Measurements from ENCODE around the gene GREM2. TPM values are rescaled to one million over a fixed set of nuclear protein-coding genes. Genes with fewer than 3 reads are reported as not detected.

Gene GREM2
- total RNA-seq, 1 donor from 2014 or later = 3.7 TPM

DNA sequence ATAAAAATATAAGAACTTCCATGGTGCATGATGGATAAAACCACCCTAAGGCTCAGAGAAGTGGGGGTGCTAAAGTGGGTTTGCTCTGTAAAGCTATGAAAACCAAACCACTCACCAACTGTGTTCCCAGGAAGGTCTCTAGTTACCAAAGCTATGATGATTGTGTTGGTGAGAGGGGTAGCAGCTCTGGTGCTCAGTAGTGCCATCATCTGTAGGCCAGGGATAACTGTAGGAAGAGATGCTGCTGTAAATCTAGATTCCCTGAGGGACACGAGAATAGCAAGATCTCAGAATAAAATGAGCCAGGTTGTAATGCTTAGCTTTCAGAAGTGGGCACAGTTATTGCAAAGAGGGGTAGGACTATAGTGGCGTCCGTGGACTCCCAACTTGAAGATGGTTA, 124.5 kb downstream of the GREM2 start:
- Mint-ChIP-seq H3K27me3 (ENCODE audit: unreplicated experiment) (peaks cover 6% of the 10 kb centered on the region), H3K36me3 (ENCODE audit: unreplicated experiment) (peaks cover 5% of the 10 kb centered on the region), H3K4me3 (ENCODE audit: unreplicated experiment) (no peak overlapping the region), H3K4me1 (ENCODE audit: low read depth, unreplicated experiment) (peaks cover 12% of the 10 kb centered on the region), H3K27ac (ENCODE audit: unreplicated experiment) (no peak overlapping the region), H3K9me3 (ENCODE audit: unreplicated experiment) (no peaks in the 10 kb centered on the region)
- TF ChIP-seq, protein P1, sequence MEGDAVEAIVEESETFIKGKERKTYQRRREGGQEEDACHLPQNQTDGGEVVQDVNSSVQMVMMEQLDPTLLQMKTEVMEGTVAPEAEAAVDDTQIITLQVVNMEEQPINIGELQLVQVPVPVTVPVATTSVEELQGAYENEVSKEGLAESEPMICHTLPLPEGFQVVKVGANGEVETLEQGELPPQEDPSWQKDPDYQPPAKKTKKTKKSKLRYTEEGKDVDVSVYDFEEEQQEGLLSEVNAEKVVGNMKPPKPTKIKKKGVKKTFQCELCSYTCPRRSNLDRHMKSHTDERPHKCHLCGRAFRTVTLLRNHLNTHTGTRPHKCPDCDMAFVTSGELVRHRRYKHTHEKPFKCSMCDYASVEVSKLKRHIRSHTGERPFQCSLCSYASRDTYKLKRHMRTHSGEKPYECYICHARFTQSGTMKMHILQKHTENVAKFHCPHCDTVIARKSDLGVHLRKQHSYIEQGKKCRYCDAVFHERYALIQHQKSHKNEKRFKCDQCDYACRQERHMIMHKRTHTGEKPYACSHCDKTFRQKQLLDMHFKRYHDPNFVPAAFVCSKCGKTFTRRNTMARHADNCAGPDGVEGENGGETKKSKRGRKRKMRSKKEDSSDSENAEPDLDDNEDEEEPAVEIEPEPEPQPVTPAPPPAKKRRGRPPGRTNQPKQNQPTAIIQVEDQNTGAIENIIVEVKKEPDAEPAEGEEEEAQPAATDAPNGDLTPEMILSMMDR (IDR thresholded peaks at IDR 0.05; ENCODE audit: partially characterized antibody, unreplicated experiment) = no peak
- no peak for DNase-seq

DNA sequence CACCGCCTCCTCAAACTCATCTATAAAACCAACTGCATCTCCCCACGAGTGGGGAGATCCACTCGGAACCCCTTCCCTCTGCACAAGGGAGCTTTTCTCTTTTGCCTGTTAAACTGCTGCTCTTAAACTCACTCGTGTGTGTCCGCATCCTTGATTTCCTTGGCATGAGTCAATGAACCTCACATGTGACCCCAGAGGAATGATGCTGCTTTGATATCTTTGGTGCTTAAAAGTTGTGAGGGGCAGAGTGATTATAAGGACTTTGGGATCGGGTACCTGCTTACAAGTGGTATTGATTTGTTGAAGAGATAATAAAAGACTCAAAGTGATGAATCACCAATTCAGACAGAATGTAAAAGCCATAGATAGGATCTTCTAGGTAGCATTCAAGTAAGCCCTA, 125.3 kb downstream of the GREM2 start:
- H3K9me3 Mint-ChIP-seq (ENCODE audit: unreplicated experiment) = no peaks in the 10 kb centered on the region
- H3K27ac Mint-ChIP-seq (ENCODE audit: unreplicated experiment) = no peak overlapping the region
- H3K27me3 Mint-ChIP-seq (ENCODE audit: unreplicated experiment) = peaks cover 4% of the 10 kb centered on the region
- peaks cover 9% of the 10 kb centered on the region for H3K4me1 Mint-ChIP-seq (ENCODE audit: low read depth, unreplicated experiment)
- no peak overlapping the region for H3K4me3 Mint-ChIP-seq (ENCODE audit: unreplicated experiment)
- TF ChIP-seq, protein P1 (IDR thresholded peaks at IDR 0.05; ENCODE audit: partially characterized antibody, unreplicated experiment) = no peak
- DNase-seq = no peak
- no peaks in the 10 kb centered on the region for H3K36me3 Mint-ChIP-seq (ENCODE audit: unreplicated experiment)

DNA sequence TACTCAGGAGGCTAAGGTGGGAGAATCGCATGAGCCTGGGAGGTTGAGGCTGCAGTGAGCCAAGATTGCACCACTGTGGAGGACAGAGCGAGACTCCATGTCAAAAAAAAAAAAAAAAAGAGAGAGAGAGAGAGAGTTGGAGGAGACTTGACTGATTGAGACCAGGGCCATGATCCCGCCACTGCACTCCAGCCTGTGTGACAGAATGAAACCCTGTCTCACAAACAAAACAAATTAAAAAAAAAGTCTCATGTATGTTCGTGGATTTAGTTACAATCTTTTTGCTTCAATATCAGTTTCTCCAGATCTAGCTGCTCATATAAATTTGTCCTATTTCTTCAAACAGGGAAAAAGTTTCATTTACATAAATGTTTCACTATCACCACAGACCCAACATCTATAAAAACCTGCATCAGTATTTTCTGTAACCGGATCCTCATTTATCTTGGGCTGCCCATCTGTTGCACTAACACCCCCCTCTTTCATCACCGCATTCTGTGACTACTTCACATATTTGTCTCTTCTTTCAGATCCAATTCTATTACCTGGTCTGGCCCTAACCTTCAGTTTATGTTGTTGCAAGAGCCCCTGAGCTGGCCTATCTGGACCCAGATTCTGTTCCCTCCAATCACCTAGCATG, 127.0 kb downstream of the GREM2 start:
- no peaks in the 10 kb centered on the region for H3K36me3 Mint-ChIP-seq (ENCODE audit: unreplicated experiment)
- no peak overlapping the region for H3K4me3 Mint-ChIP-seq (ENCODE audit: unreplicated experiment)
- H3K4me1 Mint-ChIP-seq (ENCODE audit: low read depth, unreplicated experiment) = peaks cover 8% of the 10 kb centered on the region
- DNase-seq = no peak
- H3K27ac Mint-ChIP-seq (ENCODE audit: unreplicated experiment) = no peak overlapping the region
- TF ChIP-seq, protein P1 (IDR thresholded peaks at IDR 0.05; ENCODE audit: partially characterized antibody, unreplicated experiment) = no peak
- peaks cover 4% of the 10 kb centered on the region for H3K27me3 Mint-ChIP-seq (ENCODE audit: unreplicated experiment)
- no peaks in the 10 kb centered on the region for H3K9me3 Mint-ChIP-seq (ENCODE audit: unreplicated experiment)

DNA sequence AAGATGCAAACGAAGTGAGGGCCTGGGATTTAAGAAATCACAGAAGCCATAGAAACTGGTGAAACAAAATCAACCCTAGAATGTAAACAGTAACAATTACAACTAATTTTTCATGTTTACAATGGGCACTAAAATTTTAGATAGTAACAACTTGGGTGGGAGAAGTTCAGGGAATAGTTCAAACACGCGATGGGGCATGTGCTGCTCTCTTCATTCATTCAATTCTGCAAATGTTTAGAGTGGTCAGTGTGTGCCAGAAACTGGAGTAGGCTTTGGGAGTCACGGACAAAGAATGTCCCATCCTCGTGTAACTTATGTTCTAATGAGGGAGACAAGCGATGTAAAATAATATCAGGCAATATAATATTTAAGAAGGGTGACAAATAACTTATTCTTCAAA, 133.4 kb downstream of the GREM2 start:
- Mint-ChIP-seq H3K36me3 (ENCODE audit: unreplicated experiment) (peaks cover 6% of the 10 kb centered on the region), H3K4me3 (ENCODE audit: unreplicated experiment) (no peak overlapping the region), H3K9me3 (ENCODE audit: unreplicated experiment) (peaks cover 7% of the 10 kb centered on the region), H3K4me1 (ENCODE audit: low read depth, unreplicated experiment) (no peaks in the 10 kb centered on the region), H3K27me3 (ENCODE audit: unreplicated experiment) (no peaks in the 10 kb centered on the region), H3K27ac (ENCODE audit: unreplicated experiment) (no peak overlapping the region)
- no peak for DNase-seq
- TF ChIP-seq, protein P1 (IDR thresholded peaks at IDR 0.05; ENCODE audit: partially characterized antibody, unreplicated experiment) = no peak

DNA sequence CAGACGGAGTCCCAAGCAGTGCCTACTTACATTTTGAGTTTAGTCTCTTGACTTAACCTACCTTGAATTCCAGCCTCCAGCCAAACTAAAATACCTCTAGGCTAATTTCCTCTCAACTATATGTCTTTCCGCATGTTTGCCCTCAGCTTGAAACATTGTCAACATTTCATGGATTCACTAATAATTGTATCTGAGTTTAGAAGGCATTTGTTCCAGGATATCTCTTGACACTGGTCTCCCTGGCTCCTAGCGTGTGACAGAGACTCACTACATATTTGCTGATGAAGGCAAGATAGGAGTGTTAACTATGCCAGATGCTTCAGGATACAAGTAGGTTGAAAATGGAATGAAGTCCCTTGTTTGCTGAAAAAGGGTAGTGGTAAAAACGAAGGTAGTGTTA, 136.1 kb downstream of the GREM2 start:
- DNase-seq = no peak
- H3K4me1 Mint-ChIP-seq (ENCODE audit: low read depth, unreplicated experiment) = no peaks in the 10 kb centered on the region

More for the DNA sequence above, 136.1 kb downstream of the GREM2 start:
- Mint-ChIP-seq H3K36me3 (ENCODE audit: unreplicated experiment) (peaks cover 6% of the 10 kb centered on the region), H3K9me3 (ENCODE audit: unreplicated experiment) (peaks cover 7% of the 10 kb centered on the region), H3K27me3 (ENCODE audit: unreplicated experiment) (no peaks in the 10 kb centered on the region), H3K27ac (ENCODE audit: unreplicated experiment) (no peak overlapping the region), H3K4me3 (ENCODE audit: unreplicated experiment) (no peak overlapping the region)
- TF ChIP-seq, protein P1 (IDR thresholded peaks at IDR 0.05; ENCODE audit: partially characterized antibody, unreplicated experiment) = no peak

All from glutamatergic neuron (in vitro differentiated cells).